RWPE1 (cell line): ENCODE measurements around the gene TNRC6B.
A peak's percentile ranks its signal among the peaks of the same experiment; 100 is the strongest.
"Not testable (repeated sequence)": the region's sequence is repeated elsewhere in the genome, so short reads cannot be mapped to it uniquely, and the experiment has no call there.

ENCODE experiments used
- CTCF ChIA-PET: fragments of 350-600 bp; sonication (Branson Sonifier 250); formaldehyde crosslinking; extraction: SDS; loops from one replicate; lab custom pipeline; 2021; lab: Yijun Ruan, JAX
- POLR2A ChIA-PET: fragments of 400-600 bp; formaldehyde crosslinking; extraction: SDS; loops from one replicate; lab custom pipeline; 2020; ENCODE audit warnings: antibody characterized with exemption; ENCODE audit not compliant: low non-redundant PET; lab: Yijun Ruan, JAX
- DNase-seq: peaks from one replicate; pipeline ENCODE4 v3.0.0; 2012; ENCODE audit warnings: low spot score
- H3K27ac ChIP-seq: fragments of 450-650 bp; 2 replicates; pipeline ENCODE4 v1.5.1; 2017
- TF ChIP-seq, protein P1 (sequence below): fragments of 450-650 bp; conservative IDR thresholded peaks from 2 replicates; pipeline ENCODE4 v1.5.1; 2017; ENCODE audit warnings: low read depth, mild to moderate bottlenecking

Gene TNRC6B

DNA sequence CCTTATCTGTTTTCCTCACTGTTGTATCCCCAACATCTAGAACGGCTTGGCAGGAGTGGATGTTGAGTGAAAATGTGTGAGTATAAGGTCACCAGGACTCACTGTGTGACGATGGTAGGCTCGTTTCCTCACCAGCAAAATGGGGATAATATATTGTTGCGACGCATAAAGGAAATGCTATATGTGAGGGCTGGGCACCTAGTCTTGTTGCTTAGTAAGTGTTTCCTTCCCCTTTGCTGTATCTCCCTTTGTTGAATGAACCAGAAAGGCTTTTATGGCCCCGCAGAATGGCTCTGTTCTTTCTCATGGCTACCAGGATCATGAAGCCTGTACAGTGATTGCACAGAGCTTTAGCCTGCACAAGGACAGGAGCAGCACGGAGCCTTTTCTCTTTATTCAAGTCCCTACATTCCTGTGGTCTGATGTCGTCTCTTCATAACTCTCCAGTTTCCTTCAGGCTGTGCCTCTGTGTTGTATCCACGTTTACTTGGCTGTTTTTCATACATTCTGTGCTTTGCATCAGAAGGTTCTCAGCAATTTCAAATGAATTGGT, 5.4 kb downstream of the TNRC6B start:
- TF ChIP-seq, protein P1, sequence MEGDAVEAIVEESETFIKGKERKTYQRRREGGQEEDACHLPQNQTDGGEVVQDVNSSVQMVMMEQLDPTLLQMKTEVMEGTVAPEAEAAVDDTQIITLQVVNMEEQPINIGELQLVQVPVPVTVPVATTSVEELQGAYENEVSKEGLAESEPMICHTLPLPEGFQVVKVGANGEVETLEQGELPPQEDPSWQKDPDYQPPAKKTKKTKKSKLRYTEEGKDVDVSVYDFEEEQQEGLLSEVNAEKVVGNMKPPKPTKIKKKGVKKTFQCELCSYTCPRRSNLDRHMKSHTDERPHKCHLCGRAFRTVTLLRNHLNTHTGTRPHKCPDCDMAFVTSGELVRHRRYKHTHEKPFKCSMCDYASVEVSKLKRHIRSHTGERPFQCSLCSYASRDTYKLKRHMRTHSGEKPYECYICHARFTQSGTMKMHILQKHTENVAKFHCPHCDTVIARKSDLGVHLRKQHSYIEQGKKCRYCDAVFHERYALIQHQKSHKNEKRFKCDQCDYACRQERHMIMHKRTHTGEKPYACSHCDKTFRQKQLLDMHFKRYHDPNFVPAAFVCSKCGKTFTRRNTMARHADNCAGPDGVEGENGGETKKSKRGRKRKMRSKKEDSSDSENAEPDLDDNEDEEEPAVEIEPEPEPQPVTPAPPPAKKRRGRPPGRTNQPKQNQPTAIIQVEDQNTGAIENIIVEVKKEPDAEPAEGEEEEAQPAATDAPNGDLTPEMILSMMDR = no peak
- no peak for DNase-seq
- no peak overlapping the region for H3K27ac ChIP-seq
- POLR2A ChIA-PET = no interaction called here
- CTCF ChIA-PET = no interaction called here

DNA sequence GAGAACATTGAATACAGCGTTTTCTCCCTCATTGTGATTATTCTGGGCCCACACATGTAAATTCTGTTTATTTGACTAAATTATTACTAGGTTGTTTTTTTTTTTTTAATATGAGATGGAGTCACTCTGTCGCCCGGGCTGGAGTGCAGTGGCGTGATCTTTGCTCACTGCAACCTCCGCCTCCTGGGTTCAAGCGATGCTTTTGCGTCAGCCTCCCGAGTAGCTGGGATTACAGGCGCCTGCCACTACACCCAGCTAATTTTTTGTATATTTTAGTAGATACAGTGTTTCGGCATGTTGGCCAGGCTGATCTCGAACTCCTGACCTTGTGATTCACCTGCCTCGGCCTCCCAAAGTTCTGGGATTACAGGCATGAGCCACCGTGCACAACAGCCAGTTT, 5.9 kb downstream of the TNRC6B start:
- H3K27ac ChIP-seq, DNase-seq, CTCF ChIA-PET, POLR2A ChIA-PET: not testable (repeated sequence)

DNA sequence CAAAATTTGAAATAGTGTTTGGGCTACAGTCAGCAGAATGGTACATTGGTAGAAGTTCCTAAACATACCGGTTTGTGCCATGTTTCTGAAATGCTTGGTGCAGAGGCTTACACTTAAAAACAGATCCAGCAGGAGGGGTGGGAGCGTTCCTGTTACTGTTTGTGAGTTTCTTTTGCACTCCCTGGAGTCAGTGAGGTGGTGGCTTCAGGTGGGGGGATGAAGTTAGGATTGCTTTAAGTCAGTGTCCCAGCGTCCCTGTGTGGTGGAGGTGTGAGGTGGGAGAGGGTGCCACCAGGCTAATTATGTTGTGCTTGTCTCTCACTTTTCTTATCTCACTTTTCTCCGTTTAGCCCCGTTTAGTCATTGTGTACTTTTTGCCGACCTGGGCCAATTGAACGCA, 9.7 kb downstream of the TNRC6B start:
- TF ChIP-seq, protein P1 = no peak
- POLR2A ChIA-PET = no interaction called here
- H3K27ac ChIP-seq = no peak overlapping the region
- CTCF ChIA-PET = no interaction called here
- no peak for DNase-seq

DNA sequence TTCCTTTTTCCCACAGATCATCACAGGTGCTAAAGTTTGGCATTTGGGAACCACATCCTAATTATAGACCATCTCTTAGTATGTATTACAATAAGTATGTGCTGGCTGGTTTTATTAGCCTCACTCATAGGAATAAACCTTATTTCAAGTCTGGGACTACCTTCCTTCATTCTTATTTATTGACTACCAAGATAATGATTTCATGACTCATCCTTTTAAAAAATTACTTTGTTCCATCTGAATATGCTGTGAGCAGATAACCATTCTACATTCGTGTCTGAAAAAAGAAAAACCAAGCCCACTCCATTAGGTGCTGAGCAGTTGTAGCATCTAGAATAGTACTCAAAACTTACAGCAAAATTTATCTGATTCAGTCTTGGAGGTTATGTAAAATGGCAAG, 12.3 kb downstream of the TNRC6B start:
- DNase-seq = no peak
- TF ChIP-seq, protein P1 = no peak
- ChIA-PET CTCF (no interaction called here), POLR2A (no interaction called here)
- no peak overlapping the region for H3K27ac ChIP-seq

DNA sequence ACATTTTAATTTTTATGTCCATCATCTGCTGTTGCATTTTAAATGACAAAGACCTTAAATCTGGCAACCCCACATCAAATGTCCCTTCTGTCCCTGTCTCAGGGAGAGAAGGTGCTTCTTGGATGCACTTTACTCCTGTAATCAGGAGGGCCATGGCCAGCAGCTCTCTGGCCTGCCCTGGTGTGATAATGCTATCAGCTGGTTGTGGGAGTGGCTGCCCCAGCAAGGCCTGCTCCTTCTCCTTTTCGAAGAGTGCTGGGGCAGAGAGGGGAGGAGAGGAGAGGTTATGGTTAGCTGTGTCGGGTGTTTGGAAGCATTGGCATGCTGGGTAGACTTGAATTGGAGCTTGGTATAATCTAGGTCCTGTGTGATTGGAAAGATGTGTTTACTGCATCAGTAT, 12.8 kb downstream of the TNRC6B start:
- DNase-seq = no peak
- H3K27ac ChIP-seq = no peak overlapping the region
- POLR2A ChIA-PET = no interaction called here
- CTCF ChIA-PET = no interaction called here
- TF ChIP-seq, protein P1 = no peak

DNA sequence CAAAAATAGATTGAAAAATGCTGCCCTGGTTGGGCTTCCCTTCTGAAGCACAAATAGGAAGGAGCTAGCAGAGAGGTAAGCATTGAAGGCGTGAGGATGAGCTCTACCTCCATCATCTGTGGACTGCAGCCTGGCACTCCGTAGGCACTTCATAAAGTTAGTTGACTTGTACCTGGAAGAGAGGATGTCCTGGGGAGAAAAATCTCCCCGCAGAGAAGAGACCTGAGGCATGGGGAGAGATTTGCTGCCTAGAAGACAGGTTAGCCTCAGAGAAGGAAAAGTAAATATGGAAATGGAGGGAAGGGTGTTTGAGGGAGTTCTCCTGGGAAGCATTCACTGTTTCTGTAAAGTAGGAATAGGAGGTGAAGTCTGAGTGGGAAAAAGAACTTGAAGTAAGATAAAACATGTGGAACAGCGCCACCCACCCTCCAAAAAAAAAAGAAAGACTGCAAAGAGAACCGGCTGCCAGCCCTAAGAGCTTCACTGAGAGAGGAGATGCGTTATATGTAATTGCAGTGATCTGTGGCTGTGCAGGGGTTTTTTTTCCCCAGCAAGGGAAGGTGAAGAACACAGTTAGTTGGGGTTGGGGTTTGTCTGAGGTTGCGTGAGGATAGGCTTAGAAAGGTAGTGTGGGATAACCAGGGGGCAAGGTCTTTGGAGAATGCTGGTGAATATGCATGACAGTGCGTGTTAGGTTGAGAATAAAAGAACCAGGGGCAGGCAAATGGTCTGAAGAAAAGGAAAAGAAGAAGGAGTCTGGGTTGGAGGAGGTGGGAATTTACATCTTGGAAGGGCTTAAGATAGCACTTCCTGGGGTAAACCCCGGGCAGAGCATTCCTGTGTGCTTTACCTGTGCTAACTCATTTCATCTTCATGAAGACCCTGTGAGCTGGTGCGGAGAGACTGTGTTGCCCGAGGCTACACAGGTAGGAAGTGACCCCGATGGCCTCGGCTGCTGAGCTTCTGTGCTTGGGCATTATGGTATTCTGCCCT, 16.0 kb downstream of the TNRC6B start:
- H3K27ac ChIP-seq = peak overlapping the region; percentile 43; the same call in 1 of the 2 replicates
- no peak for DNase-seq
- TF ChIP-seq, protein P1 = no peak
- ChIA-PET CTCF (interaction anchor here (0.6 kb wide), 1 partner anchor 119 kb away, joined by 3 read pairs; no protein-coding TSS in a partner anchor), POLR2A (interaction anchor here (0.5 kb wide), 1 partner anchor 161 kb away, joined by 3 read pairs; no protein-coding TSS in a partner anchor)

DNA sequence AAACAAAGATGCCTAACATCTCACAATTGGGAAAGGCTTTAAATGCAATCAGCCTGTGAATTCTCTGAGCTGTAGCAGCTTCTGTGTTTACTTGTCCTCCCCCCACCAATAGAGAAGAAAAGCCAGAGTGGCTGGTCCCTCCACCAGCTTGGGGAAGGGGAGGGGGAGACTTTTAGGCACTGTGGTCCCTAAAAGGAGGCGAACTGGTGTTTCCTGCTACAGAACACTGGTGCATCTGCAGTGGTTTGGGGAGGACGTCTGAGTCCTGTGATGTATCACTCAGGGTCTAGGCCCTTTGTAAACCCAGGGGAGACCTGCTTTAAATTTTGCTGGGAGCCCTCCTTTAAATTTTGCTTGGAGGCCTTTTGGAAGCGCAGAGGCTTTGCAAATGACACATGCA, 16.9 kb downstream of the TNRC6B start:
- TF ChIP-seq, protein P1 = no peak
- peak overlapping the region; percentile 39; the same call in 1 of the 2 replicates for H3K27ac ChIP-seq
- no peak for DNase-seq
- ChIA-PET CTCF (no interaction called here), POLR2A (no interaction called here)
